DLD1 (cell line): ENCODE data around the gene EXOSC6.
"Not testable (repeated sequence)": the region's sequence is repeated elsewhere in the genome, so short reads cannot be mapped to it uniquely, and the experiment has no call there.

Experiments
- in situ Hi-C: cut with HindIII; loops from 2 replicates; pipeline ENCODE4 v1.10.0; 2017; ENCODE audit warnings: low sequenced_read_pairs

Gene EXOSC6

GRCh38 chr16:70255574-70255973 lies 3.8 kb upstream of the EXOSC6 start:
- in situ Hi-C loops = no loop called here

GRCh38 chr16:70254965-70255286 lies 3.2 kb upstream of the EXOSC6 start:
- in situ Hi-C loops = no loop called here

GRCh38 chr16:70254180-70254964 lies 2.6 kb upstream of the EXOSC6 start:
- in situ Hi-C loops = no loop called here

- in situ Hi-C loops = no loop called here
Observed at GRCh38 chr16:70253291-70254106, 1.8 kb upstream of the EXOSC6 start.

- in situ Hi-C loops = no loop called here
Observed at GRCh38 chr16:70252355-70252988, 732 bp upstream of the EXOSC6 start.

- in situ Hi-C loops = no loop called here
Observed at GRCh38 chr16:70250748-70251628, 752 bp downstream of the EXOSC6 start.

GRCh38 chr16:70249697-70250096 lies 2.0 kb downstream of the EXOSC6 start:
- in situ Hi-C loops = not testable (repeated sequence)

GRCh38 chr16:70238773-70239172 lies 13.0 kb downstream of the EXOSC6 start:
- in situ Hi-C loops = not testable (repeated sequence)

- in situ Hi-C loops = not testable (repeated sequence)
Observed at GRCh38 chr16:70231831-70232230, 19.9 kb downstream of the EXOSC6 start.

GRCh38 chr16:70226024-70226423 lies 25.7 kb downstream of the EXOSC6 start:
- in situ Hi-C loops = not testable (repeated sequence)

- in situ Hi-C loops = not testable (repeated sequence)
Observed at GRCh38 chr16:70225430-70225829, 26.3 kb downstream of the EXOSC6 start.

- in situ Hi-C loops = not testable (repeated sequence)
Observed at GRCh38 chr16:70224645-70225044, 27.1 kb downstream of the EXOSC6 start.

- in situ Hi-C loops = not testable (repeated sequence)
Observed at GRCh38 chr16:70223971-70224513, 27.7 kb downstream of the EXOSC6 start.

GRCh38 chr16:70223216-70223615 lies 28.5 kb downstream of the EXOSC6 start:
- in situ Hi-C loops = not testable (repeated sequence)

- in situ Hi-C loops = not testable (repeated sequence)
Observed at GRCh38 chr16:70222574-70222973, 29.2 kb downstream of the EXOSC6 start.

- in situ Hi-C loops = not testable (repeated sequence)
Observed at GRCh38 chr16:70218586-70218985, 33.2 kb downstream of the EXOSC6 start.

- in situ Hi-C loops = not testable (repeated sequence)
Observed at GRCh38 chr16:70206382-70206781, 45.4 kb downstream of the EXOSC6 start.

- in situ Hi-C loops = not testable (repeated sequence)
Observed at GRCh38 chr16:70204668-70205405, 46.9 kb downstream of the EXOSC6 start.

GRCh38 chr16:70204010-70204409 lies 47.7 kb downstream of the EXOSC6 start:
- in situ Hi-C loops = not testable (repeated sequence)

- in situ Hi-C loops = not testable (repeated sequence)
Observed at GRCh38 chr16:70203508-70203907, 48.2 kb downstream of the EXOSC6 start.
